Epithelial cell of esophagus (primary cell): ENCODE results near the gene CCDC81.
"Not testable (repeated sequence)": the region's sequence is repeated elsewhere in the genome, so short reads cannot be mapped to it uniquely, and the experiment has no call there.

Experiments
- DNase-seq: peaks from one replicate; pipeline ENCODE4 v3.0.0; 2010; ENCODE audit warnings: low read depth
- H3K4me3 ChIP-seq: 2 replicates; pipeline ENCODE4 v1.5.1; 2011; ENCODE audit warnings: mild to moderate bottlenecking, low read length, control low read depth
- TF ChIP-seq, protein P1 (sequence below): IDR thresholded peaks from 2 replicates; pipeline ENCODE4 v1.5.1; 2011; ENCODE audit warnings: low read depth, mild to moderate bottlenecking, low read length, control low read depth, inconsistent platforms; ENCODE audit not compliant: insufficient read depth; ENCODE audit errors: missing control alignments

Gene CCDC81

DNA sequence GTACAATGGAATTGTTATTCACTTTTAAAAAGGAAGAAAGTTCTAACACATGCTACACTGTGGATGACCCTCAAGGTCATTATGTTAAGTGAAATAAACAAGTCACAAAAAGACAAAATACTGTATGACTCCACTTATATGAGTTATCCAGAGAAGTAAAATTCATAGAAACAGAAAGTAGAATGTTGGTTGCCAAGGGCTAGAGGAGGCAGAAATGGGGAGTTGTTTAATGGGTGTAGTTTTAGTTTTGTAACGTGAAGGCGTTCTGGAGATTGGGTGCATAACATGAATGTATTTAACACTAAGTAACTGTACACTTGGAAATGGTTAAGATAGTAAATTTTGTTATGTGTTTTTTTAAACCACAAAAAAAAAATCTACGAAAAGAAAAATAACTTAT is 43.8 kb downstream of the CCDC81 start:
- no peak for DNase-seq
- TF ChIP-seq, protein P1, sequence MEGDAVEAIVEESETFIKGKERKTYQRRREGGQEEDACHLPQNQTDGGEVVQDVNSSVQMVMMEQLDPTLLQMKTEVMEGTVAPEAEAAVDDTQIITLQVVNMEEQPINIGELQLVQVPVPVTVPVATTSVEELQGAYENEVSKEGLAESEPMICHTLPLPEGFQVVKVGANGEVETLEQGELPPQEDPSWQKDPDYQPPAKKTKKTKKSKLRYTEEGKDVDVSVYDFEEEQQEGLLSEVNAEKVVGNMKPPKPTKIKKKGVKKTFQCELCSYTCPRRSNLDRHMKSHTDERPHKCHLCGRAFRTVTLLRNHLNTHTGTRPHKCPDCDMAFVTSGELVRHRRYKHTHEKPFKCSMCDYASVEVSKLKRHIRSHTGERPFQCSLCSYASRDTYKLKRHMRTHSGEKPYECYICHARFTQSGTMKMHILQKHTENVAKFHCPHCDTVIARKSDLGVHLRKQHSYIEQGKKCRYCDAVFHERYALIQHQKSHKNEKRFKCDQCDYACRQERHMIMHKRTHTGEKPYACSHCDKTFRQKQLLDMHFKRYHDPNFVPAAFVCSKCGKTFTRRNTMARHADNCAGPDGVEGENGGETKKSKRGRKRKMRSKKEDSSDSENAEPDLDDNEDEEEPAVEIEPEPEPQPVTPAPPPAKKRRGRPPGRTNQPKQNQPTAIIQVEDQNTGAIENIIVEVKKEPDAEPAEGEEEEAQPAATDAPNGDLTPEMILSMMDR, result no peak
- no peak overlapping the region for H3K4me3 ChIP-seq

GRCh38 chr11:86418917-86419316 is 44.2 kb downstream of the CCDC81 start:
- H3K4me3 ChIP-seq, result no peak overlapping the region
- TF ChIP-seq, protein P1, result peak; percentile 42
- peak; percentile 50 for DNase-seq

GRCh38 chr11:86421946-86422345 is 47.3 kb downstream of the CCDC81 start:
- no peak for DNase-seq
- H3K4me3 ChIP-seq, result no peak overlapping the region
- TF ChIP-seq, protein P1, result no peak

DNA sequence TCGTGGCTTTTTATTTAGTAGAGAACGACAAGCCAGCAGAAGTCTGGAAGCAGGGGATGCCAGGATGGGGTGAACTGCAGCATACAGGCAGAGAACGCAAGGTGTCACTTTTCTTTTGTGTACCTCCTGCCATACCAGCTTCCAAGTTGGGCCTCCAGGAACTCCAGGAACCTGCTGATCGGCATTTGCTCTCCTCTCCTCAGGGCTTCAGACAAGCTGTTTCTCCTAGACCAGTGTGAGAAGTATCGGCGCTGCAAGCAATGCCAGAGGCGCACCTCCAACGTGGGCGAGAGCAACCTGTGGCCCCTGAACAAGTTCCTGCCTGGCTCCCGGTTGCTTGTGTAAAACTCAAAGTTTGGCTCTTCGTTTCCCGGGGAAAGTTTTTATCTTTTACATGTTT is 47.7 kb downstream of the CCDC81 start:
- H3K4me3 ChIP-seq, result no peak overlapping the region
- TF ChIP-seq, protein P1, result no peak

GRCh38 chr11:86423488-86423887 is 48.8 kb downstream of the CCDC81 start:
- not testable (repeated sequence) for DNase-seq, H3K4me3 ChIP-seq

More for the DNA sequence above, 47.7 kb downstream of the CCDC81 start:
- DNase-seq, result peak; percentile 19

- no peak for DNase-seq
- H3K4me3 ChIP-seq, result no peak overlapping the region
- TF ChIP-seq, protein P1, result no peak
Measured at GRCh38 chr11:86427441-86427840, 52.8 kb downstream of the CCDC81 start.

DNA sequence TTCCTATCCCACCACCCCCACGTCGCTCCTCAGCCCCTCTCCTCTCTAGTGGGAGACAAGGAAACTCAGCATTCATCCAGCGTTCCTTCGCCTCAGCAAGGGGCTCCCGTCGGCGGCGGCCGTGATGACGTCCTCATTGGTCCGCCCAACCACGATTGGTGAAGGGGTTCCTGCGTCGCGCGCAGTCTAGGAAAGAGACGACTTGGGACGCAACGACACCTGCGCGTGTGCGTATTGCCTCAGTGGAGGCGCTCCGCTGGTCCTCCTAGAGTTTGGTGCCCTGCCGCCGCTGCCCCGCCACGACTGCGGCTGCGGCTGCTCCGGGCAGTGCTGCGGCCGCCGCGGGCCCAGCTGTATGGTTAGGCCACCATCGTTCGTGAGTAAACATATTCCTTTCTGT is 56.6 kb downstream of the CCDC81 start:
- TF ChIP-seq, protein P1, result no peak
- no peak overlapping the region for H3K4me3 ChIP-seq

GRCh38 chr11:86433361-86434095 is 58.8 kb downstream of the CCDC81 start:
- not testable (repeated sequence) for H3K4me3 ChIP-seq, DNase-seq

More for the DNA sequence above, 56.6 kb downstream of the CCDC81 start:
- DNase-seq, result no peak
